ENCODE measurements around the gene CACNB2. TPM values are rescaled to one million over a fixed set of nuclear protein-coding genes. Genes with fewer than 3 reads are reported as not detected.
A peak's percentile ranks its signal among the peaks of the same experiment; 100 is the strongest.
"Not testable (repeated sequence)": the region's sequence is repeated elsewhere in the genome, so short reads cannot be mapped to it uniquely, and the experiment has no call there.

The CACNB2 gene
- total RNA-seq, 1 donor from 2014 or later, result 25.7 TPM

- DNase-seq, result no peak
Observed at GRCh38 chr10:18202680-18203460, 62.6 kb downstream of the CACNB2 start.

- no peak for DNase-seq
Observed at GRCh38 chr10:18203471-18203870, 63.2 kb downstream of the CACNB2 start.

- no peak for DNase-seq
Observed at GRCh38 chr10:18204039-18204835, 64.0 kb downstream of the CACNB2 start.

GRCh38 chr10:18205098-18205834 is 65.0 kb downstream of the CACNB2 start:
- DNase-seq, result no peak

GRCh38 chr10:18208186-18208585 is 68.0 kb downstream of the CACNB2 start:
- DNase-seq, result not testable (repeated sequence)

- no peak for DNase-seq
Observed at GRCh38 chr10:18209241-18209640, 69.0 kb downstream of the CACNB2 start.

GRCh38 chr10:18210711-18211110 is 70.5 kb downstream of the CACNB2 start:
- DNase-seq, result no peak

- no peak for DNase-seq
Observed at GRCh38 chr10:18211862-18212261, 71.6 kb downstream of the CACNB2 start.

- no peak for DNase-seq
Observed at GRCh38 chr10:18213271-18213670, 73.0 kb downstream of the CACNB2 start.

GRCh38 chr10:18214691-18215563 is 74.7 kb downstream of the CACNB2 start:
- DNase-seq, result peak; percentile 29

GRCh38 chr10:18216482-18216881 is 76.3 kb downstream of the CACNB2 start:
- DNase-seq, result no peak

GRCh38 chr10:18217577-18217976 is 77.4 kb downstream of the CACNB2 start:
- no peak for DNase-seq

GRCh38 chr10:18219146-18219545 is 78.9 kb downstream of the CACNB2 start:
- no peak for DNase-seq

- no peak for DNase-seq
Observed at GRCh38 chr10:18221123-18221522, 80.9 kb downstream of the CACNB2 start.

- no peak for DNase-seq
Observed at GRCh38 chr10:18221882-18222281, 81.7 kb downstream of the CACNB2 start.

- no peak for DNase-seq
Observed at GRCh38 chr10:18222866-18223265, 82.6 kb downstream of the CACNB2 start.

- DNase-seq, result no peak
Observed at GRCh38 chr10:18223898-18224297, 83.7 kb downstream of the CACNB2 start.

GRCh38 chr10:18224626-18225445 is 84.6 kb downstream of the CACNB2 start:
- no peak for DNase-seq

- DNase-seq, result no peak
Observed at GRCh38 chr10:18226336-18226735, 86.1 kb downstream of the CACNB2 start.

GRCh38 chr10:18229826-18230225 is 89.6 kb downstream of the CACNB2 start:
- no peak for DNase-seq

GRCh38 chr10:18230794-18231193 is 90.6 kb downstream of the CACNB2 start:
- no peak for DNase-seq
